Activated T-cell treated with anti-CD3 and anti-CD28 coated beads, Interleukin-2, amount 50 U/mL, for 48 hours (primary cell): ENCODE data around the gene FOXD4.
"Not testable (repeated sequence)": the region's sequence is repeated elsewhere in the genome, so short reads cannot be mapped to it uniquely, and the experiment has no call there.

ENCODE experiments used
- DNase-seq, 2 experiments: peaks; one replicate each; pipeline ENCODE4 v3.0.0-alpha.2; 2020

Gene FOXD4

DNA sequence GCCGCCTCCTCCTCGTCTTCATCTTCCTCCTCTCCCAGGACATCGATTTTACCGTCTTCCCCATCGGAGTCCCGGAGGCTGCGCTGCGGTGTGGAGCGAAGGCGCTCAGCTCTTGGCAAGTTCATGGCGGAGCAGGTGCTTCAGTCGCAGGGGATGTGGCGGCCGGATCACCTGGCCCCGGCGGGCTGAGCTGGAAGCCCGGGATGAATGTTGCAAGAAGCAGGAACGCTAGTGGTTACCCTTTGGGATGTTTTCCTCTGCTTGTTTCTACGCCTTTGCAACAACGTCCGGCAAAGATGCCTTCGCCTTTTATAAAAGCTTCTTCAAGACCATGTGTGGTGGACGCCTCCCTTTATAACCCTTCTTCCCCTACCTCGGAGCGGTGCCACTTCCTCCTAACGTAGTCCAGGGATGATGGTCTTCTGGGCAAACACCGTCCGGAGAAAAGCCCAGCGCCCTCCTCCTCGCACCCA lies at the start of gene FOXD4:
Gene FOXD4, minus strand, starts transcription at position 423 of the 473 bp plus-strand sequence. Its CDS starts 298 bp downstream, at position 125.
- DNase-seq = not testable (repeated sequence)

DNA sequence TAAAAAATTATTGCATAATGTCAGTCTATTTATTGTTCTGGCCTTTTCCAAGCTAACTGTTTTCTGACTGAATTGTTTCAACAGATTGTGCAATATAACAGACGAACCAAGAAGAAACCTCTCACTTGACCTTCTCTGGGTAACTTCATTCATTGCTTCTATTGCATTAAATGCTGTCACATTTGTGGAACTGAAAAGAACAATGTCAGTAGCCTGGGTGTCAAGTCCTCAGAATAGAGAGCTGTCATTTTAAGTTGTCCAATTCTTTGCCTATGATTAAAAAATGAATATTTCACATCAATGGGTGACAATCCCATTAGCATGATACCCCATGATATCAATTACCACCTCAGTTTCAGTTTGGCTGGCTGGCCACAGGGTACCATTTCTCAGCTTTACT lies 41.7 kb upstream of the FOXD4 start:
- DNase-seq = not testable (repeated sequence)

DNA sequence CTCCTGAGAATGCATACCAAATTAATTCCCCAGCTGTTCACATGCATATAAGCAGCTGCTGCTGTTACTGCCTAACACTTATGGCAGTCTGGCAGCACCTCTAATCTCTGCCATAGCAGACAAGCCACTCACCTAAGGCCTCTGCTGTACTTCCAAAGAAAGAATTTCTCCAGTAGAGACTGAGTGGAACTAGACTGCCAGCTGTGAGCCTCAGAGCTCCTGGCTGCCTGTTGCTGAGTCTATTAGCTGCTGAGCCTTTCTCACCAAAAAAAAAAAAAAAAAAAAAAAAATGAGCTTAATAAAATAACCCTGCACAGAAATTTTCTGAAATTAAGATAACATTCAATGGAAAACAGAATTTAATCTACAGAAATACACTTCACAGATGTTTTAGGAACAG lies 33.0 kb upstream of the FOXD4 start:
- not testable (repeated sequence) for DNase-seq

DNA sequence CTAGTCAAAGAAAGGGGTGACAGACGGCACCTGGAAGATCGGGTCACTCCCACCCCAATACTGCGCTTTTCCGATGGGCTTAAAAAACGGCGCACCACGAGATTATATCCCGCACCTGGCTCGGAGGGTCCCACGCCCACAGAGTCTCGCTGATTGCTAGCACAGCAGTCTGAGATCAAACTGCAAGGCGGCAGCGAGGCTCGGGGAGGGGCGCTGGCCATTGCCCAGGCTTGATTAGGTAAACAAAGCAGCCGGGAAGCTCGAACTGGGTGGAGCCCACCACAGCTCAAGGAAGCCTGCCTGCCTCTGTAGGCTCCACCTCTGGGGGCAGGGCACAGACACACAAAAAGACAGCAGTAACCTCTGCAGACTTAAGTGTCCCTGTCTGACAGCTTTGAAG lies 21.7 kb upstream of the FOXD4 start:
- not testable (repeated sequence) for DNase-seq

DNA sequence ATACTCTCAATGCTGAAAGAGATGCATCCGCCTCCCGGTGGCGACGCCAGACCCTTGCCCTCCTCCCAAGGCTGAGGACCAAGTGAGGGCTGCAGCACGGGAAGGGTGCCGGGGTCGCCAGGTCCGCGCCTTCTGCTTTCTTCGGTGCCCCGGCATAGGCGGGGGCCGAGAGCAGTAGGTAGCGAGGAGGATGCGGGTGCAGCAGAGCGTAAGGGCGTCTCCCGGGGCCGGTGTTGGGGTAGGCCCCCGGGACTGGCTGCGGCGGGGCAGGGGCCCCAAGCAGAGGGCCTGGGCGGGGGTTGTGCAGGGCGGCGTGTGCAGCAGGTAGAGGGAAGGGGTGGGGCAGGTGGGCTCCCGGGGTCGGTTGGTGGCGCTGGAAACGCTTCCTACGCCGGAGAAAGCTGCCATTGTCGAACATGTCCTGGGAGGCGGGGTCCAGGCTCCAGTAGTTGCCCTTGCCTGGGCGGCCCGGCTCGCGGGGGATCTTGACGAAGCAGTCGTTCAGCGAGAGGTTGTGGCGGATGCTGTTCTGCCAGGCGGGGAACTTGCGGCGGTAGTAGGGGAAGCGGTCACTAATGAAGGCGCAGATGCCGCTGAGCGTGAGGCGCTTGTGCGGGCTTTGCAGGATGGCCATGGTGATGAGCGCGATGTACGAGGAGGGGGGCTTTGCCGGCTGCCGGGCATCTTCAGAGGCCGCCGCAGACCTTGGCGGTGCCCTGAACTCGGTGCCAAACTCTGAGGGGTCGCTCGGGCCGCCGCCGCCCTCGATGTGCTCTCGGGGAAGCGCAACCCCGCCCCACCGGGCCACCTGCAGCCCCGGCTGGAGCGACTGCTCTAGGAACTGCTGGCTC lies 848 bp downstream of the FOXD4 start:
- peak in 1 of 2 experiments; percentile 45 for DNase-seq

DNA sequence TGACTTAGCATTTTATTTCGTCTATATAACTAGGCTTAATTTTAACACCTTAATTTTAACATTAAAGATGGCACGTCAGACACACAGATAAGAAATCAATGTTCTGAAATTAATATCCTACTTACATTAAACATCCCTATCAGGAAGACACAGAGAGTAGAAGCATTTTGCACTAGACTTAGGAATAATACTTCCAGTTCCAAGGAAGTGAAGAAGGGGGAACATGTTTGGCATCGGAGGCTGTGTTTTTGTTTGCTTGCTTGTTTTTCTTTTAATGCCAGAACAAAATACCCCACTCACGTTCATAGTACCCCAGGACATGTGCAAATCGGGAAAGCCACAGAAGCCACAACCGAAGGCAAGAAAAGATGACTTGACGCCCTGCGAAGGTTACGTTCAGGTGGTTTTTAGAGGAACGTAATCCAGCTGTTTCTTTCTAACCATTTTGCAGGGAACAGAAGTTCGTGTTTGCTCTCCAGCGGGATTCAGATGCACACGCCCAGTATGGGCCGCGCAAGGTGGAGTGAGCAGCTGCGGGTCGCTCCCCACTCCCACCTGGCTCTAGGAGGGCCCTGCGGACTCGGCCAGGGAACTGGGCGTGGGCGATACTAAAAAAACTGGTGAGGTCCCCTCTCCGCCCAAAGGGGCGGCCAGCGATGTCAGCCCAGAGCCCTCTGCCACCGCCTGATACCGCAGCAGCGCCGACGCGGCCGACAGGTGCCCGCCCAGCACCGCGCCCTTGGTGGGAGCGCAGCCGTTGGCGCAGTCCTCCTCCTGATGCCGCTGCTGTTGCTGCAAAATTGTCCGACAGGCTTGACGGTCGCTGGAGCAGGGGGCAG lies 1.8 kb downstream of the FOXD4 start:
- peak in 1 of 2 experiments; percentile 31 for DNase-seq

DNA sequence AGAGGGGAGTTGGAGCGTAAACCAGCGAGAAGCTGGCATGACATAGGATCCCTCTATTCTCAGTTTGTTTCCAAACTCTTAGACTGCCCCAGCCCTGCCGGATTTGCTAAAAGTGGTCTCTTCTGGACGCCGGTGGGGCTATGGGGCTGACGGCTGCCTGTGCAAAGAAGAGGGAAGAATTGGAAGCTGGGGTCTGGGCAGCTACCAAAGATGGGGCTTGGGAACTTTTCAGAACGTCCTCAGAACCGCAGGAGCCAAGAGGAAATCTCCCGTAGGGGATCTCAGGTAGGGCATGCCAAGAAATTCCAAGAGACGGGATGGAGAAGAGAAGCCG lies 3.1 kb downstream of the FOXD4 start:
- DNase-seq = not testable (repeated sequence)

GRCh38 chr9:114267-115117 lies 3.7 kb downstream of the FOXD4 start:
- peak in 1 of 2 experiments; percentile 30 for DNase-seq

- DNase-seq = peak in 1 of 2 experiments; percentile 60
Observed at GRCh38 chr9:113468-114266, 4.5 kb downstream of the FOXD4 start.

- not testable (repeated sequence) for DNase-seq
Observed at GRCh38 chr9:112589-113467, 5.4 kb downstream of the FOXD4 start.

DNA sequence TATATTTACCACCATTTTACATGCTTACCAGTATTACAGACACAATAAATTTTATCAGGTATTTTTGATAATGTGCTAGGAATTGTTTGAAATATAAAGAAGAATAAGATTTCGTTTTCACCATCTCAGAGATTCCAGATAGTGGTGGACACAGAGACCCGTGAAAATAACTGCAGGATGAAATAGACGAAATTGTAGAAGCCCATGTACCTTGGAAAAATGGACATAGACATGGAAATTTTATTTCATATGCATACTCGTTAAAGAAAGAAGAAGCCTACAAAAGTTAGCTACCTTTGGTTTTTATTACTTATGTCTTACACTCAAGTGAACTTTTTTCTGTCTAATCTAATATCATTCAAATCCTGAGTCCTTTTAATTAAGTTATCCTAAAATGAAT lies 7.5 kb downstream of the FOXD4 start:
- not testable (repeated sequence) for DNase-seq

GRCh38 chr9:109540-109939 lies 8.7 kb downstream of the FOXD4 start:
- not testable (repeated sequence) for DNase-seq

DNA sequence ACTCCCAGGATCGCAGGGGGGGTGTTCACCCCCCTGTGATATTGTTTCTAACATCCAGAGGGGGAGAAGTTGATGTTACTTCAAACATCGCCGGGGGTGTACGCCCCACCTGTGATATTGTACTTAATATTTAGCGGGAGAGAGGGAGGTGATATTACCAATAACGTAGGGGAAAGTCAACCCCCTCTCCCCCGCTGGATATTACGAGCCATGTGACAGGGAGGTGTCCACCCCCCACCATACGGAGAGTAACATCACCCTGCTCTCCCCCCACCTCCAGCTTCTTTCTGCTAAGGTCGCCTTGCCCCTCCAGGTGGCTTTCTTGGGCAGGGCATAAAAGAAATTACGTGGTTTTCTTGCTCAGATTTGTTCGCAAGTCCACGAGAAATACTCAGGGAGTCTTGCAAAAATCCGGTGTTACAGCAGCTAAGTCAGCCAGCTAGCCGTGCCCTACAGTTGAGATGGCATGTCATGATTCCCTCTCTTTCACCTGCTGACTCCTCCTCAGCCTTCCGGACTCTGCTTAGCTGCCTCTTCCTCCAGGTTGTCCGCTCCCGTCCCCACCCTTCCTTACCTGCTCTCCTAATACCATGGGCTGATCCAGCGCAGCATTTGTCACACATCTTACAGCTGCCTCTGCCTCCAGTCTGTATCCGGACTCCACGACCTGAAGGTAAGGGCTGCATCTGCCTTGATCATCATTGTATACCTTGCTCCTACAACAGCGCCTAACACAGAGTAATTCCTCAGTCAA lies 9.3 kb downstream of the FOXD4 start:
- DNase-seq = not testable (repeated sequence)

DNA sequence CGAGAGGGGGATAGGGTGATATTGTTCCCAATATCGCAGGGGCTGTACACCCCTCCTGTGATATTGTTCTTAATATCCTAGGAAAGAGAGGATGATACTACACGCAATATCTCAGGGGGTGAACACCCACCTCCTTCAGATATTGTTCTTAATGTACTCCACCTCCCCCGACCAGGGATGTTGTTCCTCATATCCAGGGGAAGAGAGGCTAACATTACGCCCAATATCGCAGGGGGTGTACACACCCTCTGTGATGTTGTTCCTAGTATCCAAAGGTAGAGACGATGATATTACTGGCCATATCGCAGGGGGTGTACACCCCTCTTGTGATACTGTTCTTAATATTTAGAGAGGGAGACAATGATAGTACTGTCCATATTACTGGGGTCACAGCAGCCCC lies 12.2 kb downstream of the FOXD4 start:
- DNase-seq = not testable (repeated sequence)

GRCh38 chr9:100430-100829 lies 17.8 kb downstream of the FOXD4 start:
- not testable (repeated sequence) for DNase-seq

- DNase-seq = not testable (repeated sequence)
Observed at GRCh38 chr9:99867-100266, 18.4 kb downstream of the FOXD4 start.

DNA sequence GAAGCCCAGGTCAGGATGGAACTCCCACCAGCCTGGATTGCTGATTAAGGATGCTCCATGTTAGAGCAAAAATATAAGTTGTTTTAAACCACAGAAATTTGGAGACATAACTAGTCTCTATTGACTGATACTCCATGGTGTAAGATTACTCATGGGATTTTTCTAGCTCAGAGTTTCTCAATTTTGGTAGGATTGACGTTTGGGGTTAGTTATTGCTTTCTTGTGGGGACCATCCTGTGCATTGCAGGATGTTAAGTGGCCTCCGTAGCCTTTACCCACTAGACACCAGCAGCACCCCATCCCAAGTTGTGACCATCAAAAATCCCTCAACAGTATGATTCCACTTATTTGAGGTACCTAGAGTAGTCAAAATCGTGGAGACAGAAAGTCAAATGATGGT lies 19.4 kb downstream of the FOXD4 start:
- not testable (repeated sequence) for DNase-seq

DNA sequence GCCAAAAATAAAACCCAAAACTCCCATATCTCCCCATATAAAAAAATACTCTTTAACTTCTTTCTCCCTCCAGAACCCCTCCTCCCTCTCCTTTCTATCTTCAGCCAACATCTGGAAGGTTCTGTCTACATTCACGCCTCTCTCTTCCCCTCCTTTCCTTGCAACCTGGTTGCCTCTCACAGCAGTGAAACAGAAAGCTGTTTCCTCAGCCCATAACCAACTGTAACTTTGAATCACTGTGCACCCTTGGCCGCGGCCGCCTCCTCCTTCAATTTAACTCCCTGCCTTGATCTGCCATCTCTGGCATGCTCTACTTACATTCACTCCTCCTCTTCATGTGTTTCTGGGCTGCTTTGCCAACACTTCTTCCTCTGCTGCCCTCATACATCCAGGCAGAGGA lies 23.2 kb downstream of the FOXD4 start:
- DNase-seq = not testable (repeated sequence)

DNA sequence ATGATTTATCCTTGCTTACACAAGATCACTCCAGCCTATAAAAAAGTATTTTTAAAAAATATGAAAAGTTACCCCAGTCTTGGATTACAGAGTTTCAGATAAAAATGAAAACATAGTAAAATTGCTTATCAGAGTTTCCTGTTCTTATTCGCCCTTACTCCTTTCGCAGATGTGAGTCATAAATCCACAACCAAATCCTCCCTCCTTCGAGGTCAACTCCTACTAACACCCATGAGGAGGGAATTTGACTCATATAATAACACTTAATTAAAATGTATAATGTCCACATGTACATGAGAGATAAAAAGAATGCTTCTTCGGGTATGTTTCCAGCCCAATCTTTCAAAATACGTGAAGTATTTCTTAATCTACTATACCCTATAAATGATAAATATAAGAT lies 23.9 kb downstream of the FOXD4 start:
- DNase-seq = not testable (repeated sequence)

DNA sequence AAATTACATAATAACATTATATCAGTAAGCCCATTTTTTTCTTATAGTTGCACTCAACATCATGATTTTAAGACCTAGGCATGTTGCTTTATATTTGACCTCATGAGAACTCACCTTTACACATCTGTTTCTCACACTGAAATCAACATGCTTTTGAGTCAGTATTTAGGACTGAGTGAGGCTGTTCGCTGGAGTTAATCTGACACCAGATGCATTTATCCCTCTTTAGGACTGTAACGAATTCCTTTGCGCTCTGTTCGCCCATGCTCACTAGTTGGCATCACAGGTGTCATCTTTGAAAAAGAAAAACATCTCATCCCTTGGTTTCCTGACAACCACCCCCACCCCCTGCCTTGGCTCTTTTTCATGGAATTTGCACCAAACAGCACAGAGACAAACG lies 24.3 kb downstream of the FOXD4 start:
- DNase-seq = not testable (repeated sequence)
